A549 (cell line): ENCODE measurements around the gene EPS15.

Source experiments
- CEBPB ChIP-seq, 2 experiments: fragments of >200 bp in 1 of 2; sonication (Bioruptor Twin) in 1 of 2; formaldehyde crosslinking in 1 of 2; IDR thresholded peaks; 2 replicates each; pipeline ENCODE4 v1.6.1; 2012 to 2016
- CTCF ChIP-seq: fragments of >200 bp; sonication (Bioruptor Twin); formaldehyde crosslinking; IDR thresholded peaks from 3 replicates; pipeline ENCODE4 v1.5.1; 2016
- ELK1 ChIP-seq: fragments of 150-350 bp; IDR thresholded peaks from 2 replicates; pipeline ENCODE4 v1.6.1; 2014; ENCODE audit warnings: low read depth, mild to moderate bottlenecking, low read length
- FOSB ChIP-seq: fragments of 250-450 bp; sonication (Bioruptor Pico); IDR thresholded peaks from 2 replicates; pipeline ENCODE4 v1.5.0; 2020; ENCODE audit warnings: mild to moderate bottlenecking, moderate library complexity
- HDAC2 ChIP-seq: fragments of 200-600 bp; sonication (generic); IDR thresholded peaks from 2 replicates; pipeline ENCODE4 v1.6.1; 2016

- no peak for TF ChIP-seq ELK1
- TF ChIP-seq CEBPB (IDR thresholded peaks at IDR 0.05): no peak
- TF ChIP-seq FOSB (CRISPR knock-in tag): no peak
- no peak for TF ChIP-seq HDAC2
- no peak for TF ChIP-seq CTCF
These were observed 36.2 kb downstream of the EPS15 start for GRCh38 chr1:51482881-51483280.
